ENCODE data around the gene ADPRS. TPM values are rescaled to one million over a fixed set of nuclear protein-coding genes. Genes with fewer than 3 reads are reported as not detected.

Gene ADPRS
- total RNA-seq, 3 donors from 2014 or later, result 45.6 to 52.0 (median 47.4) TPM

DNA sequence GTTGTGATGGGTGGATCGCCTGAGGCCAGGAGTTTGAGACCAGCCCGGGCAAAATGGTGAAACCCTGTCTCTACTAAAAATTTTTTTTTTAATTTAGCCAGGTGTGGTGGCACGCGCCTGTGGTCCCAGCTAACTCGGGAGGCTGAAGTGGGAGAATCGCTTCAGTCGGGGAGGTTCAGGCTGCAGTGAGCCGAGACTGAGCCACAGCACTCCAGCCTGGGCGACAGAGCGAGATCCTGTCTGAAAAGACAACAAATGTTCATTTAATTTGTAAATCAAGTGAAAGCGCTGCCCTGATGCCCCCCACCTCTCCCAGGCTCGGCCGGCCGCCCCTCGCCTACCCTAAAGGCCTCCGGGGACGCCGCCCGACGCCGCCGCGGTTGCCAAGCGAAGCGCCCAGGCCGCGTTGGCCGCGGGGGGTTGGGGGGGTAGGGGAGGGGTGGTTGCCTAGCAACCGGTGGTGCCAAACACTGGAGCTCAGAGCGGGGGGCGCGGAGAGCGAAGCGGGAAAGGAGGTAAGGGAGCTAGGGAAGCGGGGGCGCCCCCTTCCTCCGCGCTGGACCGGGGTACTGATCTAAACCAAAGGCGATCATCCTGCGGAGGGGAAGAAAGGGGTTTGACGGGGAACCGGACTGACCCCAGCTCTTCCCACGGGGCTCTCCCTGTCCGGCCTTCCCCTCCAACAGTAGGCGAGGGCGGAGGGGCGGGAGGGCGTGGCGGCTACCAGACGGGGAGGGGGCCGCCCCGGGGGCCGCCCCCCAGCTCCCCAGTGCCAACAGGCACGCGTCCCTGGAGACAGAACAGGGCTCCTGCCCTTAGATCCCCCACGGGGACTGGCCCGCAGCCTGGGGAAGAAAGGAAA lies 4.8 kb upstream of the ADPRS start, which contains the start of gene TEKT2:
TSS of gene TEKT2 (plus strand) at position 460 of the 862 bp plus-strand sequence. CDS start 828 bp downstream, outside the sequence.
- no peaks in the 10 kb centered on the region for H3K36me3 Mint-ChIP-seq (ENCODE audit: insufficient read depth)
- no peak within 1 kb of the TSS for H3K4me3 Mint-ChIP-seq
- ATAC-seq (no peak), DNase-seq (no peak)
- H3K27me3 Mint-ChIP-seq (ENCODE audit: low read depth), result peaks cover 41% of the 10 kb centered on the region
- peaks cover 2% of the 10 kb centered on the region for H3K4me1 Mint-ChIP-seq (ENCODE audit: low read depth)
- H3K9me3 Mint-ChIP-seq, result no peaks in the 10 kb centered on the region

DNA sequence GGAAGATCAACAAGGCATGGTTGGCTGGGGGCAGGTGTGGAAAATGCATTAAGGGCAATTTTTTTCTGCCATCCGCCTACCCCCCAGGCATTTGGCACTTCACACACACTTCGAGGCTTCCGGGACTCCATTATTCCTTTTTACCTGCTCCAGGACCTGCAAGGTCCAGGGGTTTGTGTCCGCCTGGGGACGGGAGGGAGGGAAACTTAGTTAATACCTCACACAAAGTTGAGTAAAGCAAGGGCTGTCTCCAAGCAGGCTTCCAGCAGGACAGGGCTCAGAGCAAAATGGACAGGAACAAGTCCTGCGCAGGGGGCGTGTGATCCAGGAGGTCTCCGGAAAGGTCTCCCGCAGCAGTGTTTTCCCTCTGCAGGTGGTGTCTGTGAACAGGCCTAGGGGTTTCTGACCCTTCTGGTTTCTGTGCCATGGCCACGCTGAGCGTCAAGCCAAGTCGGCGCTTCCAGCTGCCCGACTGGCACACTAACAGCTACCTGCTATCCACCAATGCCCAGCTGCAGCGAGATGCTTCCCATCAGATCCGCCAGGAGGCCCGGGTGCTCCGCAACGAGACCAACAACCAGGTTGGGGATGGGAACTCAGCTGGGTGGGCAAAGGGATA lies 4.1 kb upstream of the ADPRS start:
- Mint-ChIP-seq H3K4me1 (ENCODE audit: low read depth) (peaks cover 5% of the 10 kb centered on the region), H3K36me3 (ENCODE audit: insufficient read depth) (peaks cover 3% of the 10 kb centered on the region), H3K4me3 (no peak overlapping the region), H3K27me3 (ENCODE audit: low read depth) (peaks cover 41% of the 10 kb centered on the region), H3K9me3 (no peaks in the 10 kb centered on the region)
- no peak for DNase-seq
- no peak for ATAC-seq

DNA sequence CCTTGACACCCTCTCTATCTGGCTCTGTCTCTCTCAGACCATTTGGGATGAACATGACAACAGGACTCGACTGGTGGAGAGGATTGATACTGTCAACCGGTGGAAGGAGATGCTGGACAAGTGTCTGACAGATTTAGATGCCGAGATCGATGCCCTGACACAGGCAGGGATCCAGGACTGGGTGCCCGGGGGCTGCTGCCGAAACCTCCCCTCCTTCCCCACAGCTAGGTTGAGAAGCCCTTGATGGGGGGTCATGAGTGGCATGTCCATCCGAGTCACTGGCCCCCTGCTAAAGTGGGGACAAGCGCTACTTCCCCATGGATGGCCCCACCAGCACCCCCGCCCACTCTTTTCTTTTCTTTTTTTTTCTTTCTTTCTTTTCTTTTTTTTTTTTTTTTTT lies 3.6 kb upstream of the ADPRS start:
- peaks cover 5% of the 10 kb centered on the region for H3K36me3 Mint-ChIP-seq (ENCODE audit: insufficient read depth)
- no peak overlapping the region for H3K4me3 Mint-ChIP-seq
- H3K4me1 Mint-ChIP-seq (ENCODE audit: low read depth), result peaks cover 10% of the 10 kb centered on the region
- DNase-seq (no peak), ATAC-seq (no peak)
- peaks cover 41% of the 10 kb centered on the region for H3K27me3 Mint-ChIP-seq (ENCODE audit: low read depth)
- H3K9me3 Mint-ChIP-seq, result no peaks in the 10 kb centered on the region

DNA sequence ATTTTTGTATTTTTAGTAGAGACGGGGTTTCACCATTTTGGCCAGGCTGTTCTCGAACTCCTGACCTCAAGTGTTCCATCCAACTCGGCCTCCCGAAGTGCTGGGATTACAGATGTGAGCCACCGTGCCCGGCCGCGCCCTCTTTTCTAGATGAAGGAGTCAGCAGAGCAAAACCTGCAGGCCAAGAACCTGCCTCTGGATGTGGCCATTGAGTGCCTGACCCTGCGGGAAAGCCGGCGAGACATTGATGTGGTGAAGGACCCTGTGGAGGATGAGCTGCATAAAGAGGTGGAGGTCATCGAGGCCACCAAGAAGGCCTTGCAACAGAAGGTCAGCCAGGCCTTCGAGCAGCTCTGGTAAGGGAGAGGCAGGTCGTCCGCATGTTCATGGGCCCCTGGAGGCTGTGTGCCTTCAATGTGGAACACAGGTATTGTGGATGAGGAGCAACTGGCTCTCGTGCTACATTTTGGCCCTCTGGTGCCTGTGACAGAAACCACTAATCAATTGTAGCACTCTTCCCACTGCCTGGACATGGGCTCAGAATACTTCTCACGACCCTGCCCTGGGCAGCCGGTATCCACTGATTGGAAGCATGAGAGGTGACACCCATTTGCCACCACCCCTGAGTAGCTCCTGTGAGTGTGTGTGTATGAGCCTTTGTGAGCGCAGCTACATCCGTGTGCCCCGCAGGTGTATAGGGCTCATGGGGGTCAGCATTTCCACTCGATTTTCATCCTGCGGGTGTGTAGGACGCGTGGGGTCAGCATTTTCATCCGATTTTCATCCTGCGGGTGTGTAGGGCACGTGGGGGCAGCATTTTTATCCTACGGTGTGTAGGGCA lies 2.8 kb upstream of the ADPRS start:
- Mint-ChIP-seq H3K9me3 (no peaks in the 10 kb centered on the region), H3K27me3 (ENCODE audit: low read depth) (peaks cover 39% of the 10 kb centered on the region), H3K4me3 (no peak overlapping the region), H3K4me1 (ENCODE audit: low read depth) (peaks cover 11% of the 10 kb centered on the region), H3K36me3 (ENCODE audit: insufficient read depth) (peaks cover 5% of the 10 kb centered on the region)
- ATAC-seq (no peak), DNase-seq (no peak)

DNA sequence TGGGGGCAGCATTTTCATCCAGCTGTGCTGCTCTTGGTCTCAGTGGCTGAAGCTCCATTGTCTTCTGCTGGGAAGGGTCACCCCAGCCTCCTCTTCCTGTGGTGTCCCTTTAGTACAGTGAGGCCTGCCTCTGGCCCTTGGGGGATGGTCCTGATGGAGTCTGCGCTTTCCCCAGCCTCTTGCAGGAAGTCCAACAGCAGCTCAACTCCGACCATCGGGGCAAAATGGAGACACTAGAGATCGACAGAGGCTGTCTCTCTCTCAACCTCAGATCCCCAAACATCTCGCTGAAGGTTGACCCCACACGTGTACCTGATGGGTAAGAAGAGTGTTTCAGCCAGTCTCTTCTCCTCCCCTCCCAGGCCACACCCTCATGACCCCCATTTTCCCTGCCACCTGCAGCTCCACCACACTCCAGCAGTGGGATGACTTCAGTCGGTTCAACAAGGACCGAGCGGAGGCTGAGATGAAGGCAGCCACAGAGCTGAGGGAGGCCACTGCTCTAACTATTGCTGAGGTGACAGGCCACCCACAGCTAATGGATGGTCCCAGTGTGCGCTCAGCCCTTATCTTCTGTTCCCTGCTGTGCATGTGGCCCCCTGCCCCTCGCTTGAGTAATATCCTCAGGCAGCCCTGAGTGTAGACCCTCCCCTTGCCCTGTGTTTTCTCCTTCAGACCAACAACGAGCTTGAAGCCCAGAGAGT lies 2.0 kb upstream of the ADPRS start:
- Mint-ChIP-seq H3K9me3 (no peaks in the 10 kb centered on the region), H3K4me3 (peak overlapping the region; percentile 51), H3K36me3 (ENCODE audit: insufficient read depth) (peaks cover 8% of the 10 kb centered on the region), H3K4me1 (ENCODE audit: low read depth) (peaks cover 15% of the 10 kb centered on the region), H3K27me3 (ENCODE audit: low read depth) (peaks cover 39% of the 10 kb centered on the region)
- no peak for DNase-seq
- ATAC-seq, result no peak

DNA sequence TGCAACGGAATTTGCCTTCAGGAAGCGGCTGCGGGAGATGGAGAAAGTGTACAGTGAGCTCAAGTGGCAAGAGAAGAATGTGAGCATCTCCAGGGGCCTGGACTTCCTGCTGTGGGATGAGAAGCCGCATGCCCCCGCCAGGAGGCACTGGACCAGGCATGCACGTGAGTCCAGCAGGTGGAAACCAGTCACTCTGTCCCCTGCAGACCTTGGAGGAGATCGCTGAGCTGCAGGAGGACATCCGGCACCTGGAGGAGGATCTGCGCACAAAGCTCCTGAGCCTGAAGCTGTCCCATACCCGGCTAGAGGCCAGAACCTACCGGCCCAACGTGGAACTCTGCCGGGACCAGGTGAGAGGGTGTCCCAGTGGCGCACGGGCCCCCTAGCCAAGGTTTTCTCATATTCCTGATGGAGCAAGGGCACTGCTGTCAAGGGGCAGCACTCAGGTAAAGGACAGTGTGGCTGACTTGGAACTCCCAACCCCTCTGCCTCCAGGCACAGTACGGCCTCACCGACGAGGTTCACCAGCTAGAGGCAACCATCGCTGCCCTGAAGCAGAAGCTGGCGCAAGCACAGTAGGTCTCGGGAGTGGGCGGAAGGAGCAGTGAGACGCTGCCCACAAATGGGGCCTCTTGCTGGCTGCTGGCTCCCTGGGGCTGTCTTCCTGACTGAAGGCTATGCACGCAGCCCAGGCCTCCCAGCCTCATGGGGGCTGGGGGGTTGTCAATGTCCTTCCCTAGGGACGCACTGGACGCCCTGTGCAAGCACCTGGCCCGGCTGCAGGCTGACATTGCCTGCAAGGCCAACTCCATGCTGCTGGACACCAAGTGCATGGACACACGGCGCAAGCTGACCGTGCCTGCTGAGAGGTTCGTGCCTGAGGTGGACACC lies 1.2 kb upstream of the ADPRS start:
- DNase-seq (no peak), ATAC-seq (no peak)
- peaks cover 11% of the 10 kb centered on the region for H3K36me3 Mint-ChIP-seq (ENCODE audit: insufficient read depth)
- peak overlapping the region; percentile 51 for H3K4me3 Mint-ChIP-seq
- H3K27me3 Mint-ChIP-seq (ENCODE audit: low read depth), result peaks cover 32% of the 10 kb centered on the region
- no peaks in the 10 kb centered on the region for H3K9me3 Mint-ChIP-seq
- peaks cover 17% of the 10 kb centered on the region for H3K4me1 Mint-ChIP-seq (ENCODE audit: low read depth)

DNA sequence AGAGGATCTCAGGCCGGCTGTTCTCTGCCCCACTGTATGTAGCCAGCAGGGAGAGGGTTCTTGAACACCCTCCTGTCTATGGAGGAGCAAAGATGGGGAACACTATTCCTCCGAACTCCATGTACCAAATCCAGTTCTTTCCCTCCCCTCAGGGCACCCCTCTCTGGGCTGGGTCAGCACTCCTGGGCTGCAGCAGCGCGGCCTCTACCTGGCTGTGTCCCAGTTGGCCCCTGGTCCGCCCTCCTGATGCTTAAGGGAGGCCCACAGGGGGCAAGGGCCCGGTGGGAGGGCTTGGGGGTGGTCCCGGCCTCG lies 471 bp upstream of the ADPRS start:
- Mint-ChIP-seq H3K9me3 (no peaks in the 10 kb centered on the region), H3K4me3 (peak overlapping the region; percentile 98), H3K4me1 (ENCODE audit: low read depth) (peaks cover 17% of the 10 kb centered on the region), H3K27me3 (ENCODE audit: low read depth) (peaks cover 27% of the 10 kb centered on the region), H3K36me3 (ENCODE audit: insufficient read depth) (peaks cover 14% of the 10 kb centered on the region)
- DNase-seq (no peak), ATAC-seq (peak; percentile 25 to 36)

DNA sequence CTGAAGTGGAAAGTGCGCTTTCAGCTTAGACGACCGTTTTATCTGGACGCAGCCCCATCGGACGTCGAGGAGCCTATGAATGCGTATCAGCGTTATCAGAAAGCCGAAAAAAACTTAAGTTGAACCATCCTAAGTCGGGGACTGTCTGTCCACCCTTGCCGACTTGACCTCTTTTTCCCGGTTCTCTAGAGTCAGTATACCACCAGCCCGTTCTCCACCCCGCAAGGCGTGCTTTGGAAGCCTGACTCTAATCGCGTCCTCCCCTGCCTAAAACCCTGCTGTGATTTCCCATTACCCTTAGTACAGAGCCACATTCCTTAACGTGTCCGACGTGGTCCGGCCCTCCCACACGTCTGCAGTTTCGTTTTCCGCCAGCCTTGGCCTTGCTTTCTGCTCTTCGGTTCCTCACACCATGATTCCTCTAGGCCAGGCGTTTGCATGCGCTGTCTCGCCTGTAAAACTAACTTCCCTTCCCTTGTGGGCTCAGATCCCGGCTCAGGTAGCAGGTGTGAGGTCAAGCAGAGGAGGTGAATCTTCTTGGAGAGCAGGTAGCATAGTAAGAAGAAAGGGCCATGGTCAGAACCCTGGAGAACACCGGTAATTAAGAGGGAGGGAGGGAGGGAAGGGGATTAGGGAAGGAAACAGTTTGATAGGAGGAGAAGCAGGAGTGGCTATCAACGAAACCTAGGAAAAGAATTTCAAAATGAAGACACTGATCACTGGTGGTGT lies 865 bp downstream of the ADPRS start:
- Mint-ChIP-seq H3K27me3 (ENCODE audit: low read depth) (peaks cover 20% of the 10 kb centered on the region), H3K9me3 (no peaks in the 10 kb centered on the region), H3K4me1 (ENCODE audit: low read depth) (peaks cover 17% of the 10 kb centered on the region), H3K4me3 (peak overlapping the region; percentile 98), H3K36me3 (ENCODE audit: insufficient read depth) (peaks cover 14% of the 10 kb centered on the region)
- DNase-seq (no peak), ATAC-seq (no peak)

DNA sequence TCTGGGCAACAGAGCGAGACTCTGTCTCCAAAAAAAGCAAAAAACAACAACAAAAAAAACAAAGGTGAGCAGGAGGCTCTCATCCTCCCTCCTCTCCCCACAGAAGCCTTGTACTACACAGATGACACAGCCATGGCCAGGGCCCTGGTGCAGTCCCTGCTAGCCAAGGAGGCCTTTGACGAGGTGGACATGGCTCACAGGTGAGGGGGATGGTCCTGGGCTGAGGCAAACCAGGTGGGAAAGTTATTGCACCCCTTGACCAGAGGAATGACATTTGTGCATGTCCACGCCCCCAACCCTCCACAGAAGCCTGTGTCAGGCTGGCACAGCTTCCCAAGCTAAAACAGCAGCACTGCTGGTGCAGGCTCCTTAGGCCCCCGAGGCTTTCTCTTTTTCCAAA lies 2.4 kb downstream of the ADPRS start:
- ATAC-seq, result no peak
- DNase-seq, result no peak
- Mint-ChIP-seq H3K27me3 (ENCODE audit: low read depth) (peaks cover 7% of the 10 kb centered on the region), H3K36me3 (ENCODE audit: insufficient read depth) (peaks cover 14% of the 10 kb centered on the region), H3K4me3 (no peak overlapping the region), H3K4me1 (ENCODE audit: low read depth) (peaks cover 17% of the 10 kb centered on the region), H3K9me3 (no peaks in the 10 kb centered on the region)

DNA sequence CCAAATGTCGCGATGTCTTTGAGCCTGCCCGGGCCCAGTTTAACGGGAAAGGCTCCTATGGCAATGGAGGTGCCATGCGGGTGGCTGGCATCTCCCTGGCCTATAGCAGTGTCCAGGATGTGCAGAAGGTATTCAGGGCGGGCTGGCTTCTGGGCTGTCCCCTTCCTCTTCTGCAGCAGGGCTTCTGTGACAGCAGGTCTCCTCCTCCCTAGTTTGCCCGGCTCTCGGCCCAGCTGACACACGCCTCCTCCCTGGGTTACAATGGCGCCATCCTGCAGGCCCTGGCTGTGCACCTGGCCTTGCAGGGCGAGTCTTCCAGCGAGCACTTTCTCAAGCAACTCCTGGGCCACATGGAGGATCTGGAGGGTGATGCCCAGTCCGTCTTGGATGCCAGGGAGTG lies 3.0 kb downstream of the ADPRS start:
- Mint-ChIP-seq H3K9me3 (no peaks in the 10 kb centered on the region), H3K36me3 (ENCODE audit: insufficient read depth) (peaks cover 14% of the 10 kb centered on the region), H3K4me1 (ENCODE audit: low read depth) (peaks cover 17% of the 10 kb centered on the region), H3K27me3 (ENCODE audit: low read depth) (peaks cover 4% of the 10 kb centered on the region), H3K4me3 (no peak overlapping the region)
- ATAC-seq (no peak), DNase-seq (no peak)

DNA sequence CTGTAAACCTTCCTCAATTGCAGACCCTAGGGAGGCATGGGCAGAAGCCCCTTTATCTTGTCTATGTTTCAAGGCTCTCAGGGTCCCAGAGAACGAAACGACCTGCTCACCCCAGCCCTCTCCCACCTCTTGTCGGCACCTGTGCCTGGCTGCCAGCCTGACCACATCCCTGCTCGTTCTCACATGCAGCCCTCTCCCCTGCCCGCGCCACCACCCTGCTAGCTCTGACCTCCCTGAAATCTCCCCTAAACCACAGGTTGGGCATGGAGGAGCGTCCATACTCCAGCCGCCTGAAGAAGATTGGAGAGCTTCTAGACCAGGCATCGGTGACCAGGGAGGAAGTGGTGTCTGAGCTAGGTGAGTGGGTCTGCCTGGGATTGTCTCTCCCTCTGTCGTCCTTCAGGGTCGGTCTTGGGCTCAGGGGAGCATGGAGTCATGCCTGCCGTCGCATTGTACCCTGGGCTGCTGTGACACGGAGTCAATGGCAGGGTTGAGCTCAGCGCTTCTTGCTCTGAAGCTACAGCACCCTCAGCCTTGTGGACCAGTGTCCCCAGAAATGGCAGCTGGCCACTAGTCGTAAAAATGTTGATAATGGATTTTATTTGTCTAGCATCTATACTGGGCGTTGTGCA lies 3.6 kb downstream of the ADPRS start:
- Mint-ChIP-seq H3K9me3 (no peaks in the 10 kb centered on the region), H3K4me1 (ENCODE audit: low read depth) (peaks cover 16% of the 10 kb centered on the region), H3K4me3 (no peak overlapping the region), H3K27me3 (ENCODE audit: low read depth) (no peaks in the 10 kb centered on the region), H3K36me3 (ENCODE audit: insufficient read depth) (peaks cover 14% of the 10 kb centered on the region)
- no peak for ATAC-seq
- no peak for DNase-seq

DNA sequence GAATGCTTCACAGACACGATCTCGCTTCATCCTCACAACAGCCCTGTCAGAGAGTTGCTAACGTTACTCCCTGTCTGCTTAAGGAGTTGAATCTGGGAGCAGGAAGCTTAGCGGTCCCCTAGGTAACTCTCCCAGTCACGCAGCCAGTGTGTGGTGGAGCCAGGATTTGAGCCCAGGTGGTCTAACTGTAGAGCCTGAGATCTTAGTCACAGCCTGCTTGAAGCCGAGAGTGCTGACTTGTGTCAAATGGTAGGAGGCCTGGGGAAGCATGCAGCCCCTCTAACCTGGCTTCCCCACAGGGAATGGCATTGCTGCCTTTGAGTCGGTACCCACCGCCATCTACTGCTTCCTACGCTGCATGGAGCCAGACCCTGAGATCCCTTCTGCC lies 4.1 kb downstream of the ADPRS start:
- ATAC-seq, result no peak
- Mint-ChIP-seq H3K36me3 (ENCODE audit: insufficient read depth) (peaks cover 14% of the 10 kb centered on the region), H3K27me3 (ENCODE audit: low read depth) (no peaks in the 10 kb centered on the region), H3K9me3 (no peaks in the 10 kb centered on the region), H3K4me3 (no peak overlapping the region), H3K4me1 (ENCODE audit: low read depth) (peaks cover 16% of the 10 kb centered on the region)
- DNase-seq, result no peak
